Ishikawa (cell line): ENCODE results near the gene EIF4A3.

ENCODE experiments used
- CEBPB ChIP-seq: IDR thresholded peaks from 2 replicates; pipeline ENCODE4 v1.6.1; 2012
- CREB1 ChIP-seq: IDR thresholded peaks from 2 replicates; pipeline ENCODE4 v1.6.1; 2012; ENCODE audit warnings: low read depth
- EGR1 ChIP-seq: IDR thresholded peaks from 2 replicates; pipeline ENCODE4 v1.6.1; 2012
- EP300 ChIP-seq: IDR thresholded peaks from 2 replicates; pipeline ENCODE4 v1.6.1; 2012; ENCODE audit warnings: borderline replicate concordance
- FOXM1 ChIP-seq: IDR thresholded peaks from 2 replicates; pipeline ENCODE4 v1.6.1; 2012; ENCODE audit warnings: low read depth, borderline replicate concordance
- NFIC ChIP-seq: IDR thresholded peaks from 2 replicates; pipeline ENCODE4 v1.6.1; 2012
- RAD21 ChIP-seq: IDR thresholded peaks from 2 replicates; pipeline ENCODE4 v1.6.1; 2012; ENCODE audit warnings: low read depth
- TAF1 ChIP-seq: IDR thresholded peaks from 2 replicates; pipeline ENCODE4 v1.6.1; 2012; ENCODE audit warnings: low read depth, mild to moderate bottlenecking
- TCF12 ChIP-seq: IDR thresholded peaks from 2 replicates; pipeline ENCODE4 v1.6.1; 2012; ENCODE audit warnings: low read depth
- TEAD4 ChIP-seq: IDR thresholded peaks from 2 replicates; pipeline ENCODE4 v1.6.1; 2012
- YY1 ChIP-seq: IDR thresholded peaks from 2 replicates; pipeline ENCODE4 v1.6.1; 2012; ENCODE audit warnings: low read depth
- ZBTB7A ChIP-seq: IDR thresholded peaks from 2 replicates; pipeline ENCODE4 v1.6.1; 2012; ENCODE audit warnings: low read depth
- TF ChIP-seq, protein P1 (sequence below): IDR thresholded peaks from 2 replicates; pipeline ENCODE4 v1.6.1; 2012; ENCODE audit warnings: low read depth, mild to moderate bottlenecking
- TF ChIP-seq, protein P2 (sequence below): IDR thresholded peaks from 2 replicates; pipeline ENCODE4 v1.6.1; 2012
- TF ChIP-seq, protein P3 (sequence below): IDR thresholded peaks from 2 replicates; pipeline ENCODE4 v1.6.1; 2012

Gene EIF4A3

DNA sequence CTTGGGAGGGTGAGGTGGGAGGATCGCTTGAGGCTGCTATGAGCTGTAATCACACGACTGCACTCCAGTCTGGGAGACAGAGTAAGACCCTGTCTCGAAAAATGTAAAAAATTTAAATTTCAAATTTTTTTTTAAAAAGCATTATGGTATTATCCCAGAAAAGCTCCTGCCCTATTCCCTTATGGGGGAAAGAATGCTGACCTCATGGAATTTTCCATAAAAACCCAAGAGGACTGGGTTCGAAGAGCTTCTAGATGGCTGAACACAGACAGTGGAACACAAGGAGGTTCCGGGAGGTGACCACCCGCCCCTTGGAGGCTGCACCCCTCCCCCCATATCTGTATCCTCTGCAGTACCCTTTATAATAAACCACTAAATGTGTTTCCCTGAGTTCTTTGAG lies 4.0 kb downstream of the EIF4A3 start:
- TF ChIP-seq, protein P1, sequence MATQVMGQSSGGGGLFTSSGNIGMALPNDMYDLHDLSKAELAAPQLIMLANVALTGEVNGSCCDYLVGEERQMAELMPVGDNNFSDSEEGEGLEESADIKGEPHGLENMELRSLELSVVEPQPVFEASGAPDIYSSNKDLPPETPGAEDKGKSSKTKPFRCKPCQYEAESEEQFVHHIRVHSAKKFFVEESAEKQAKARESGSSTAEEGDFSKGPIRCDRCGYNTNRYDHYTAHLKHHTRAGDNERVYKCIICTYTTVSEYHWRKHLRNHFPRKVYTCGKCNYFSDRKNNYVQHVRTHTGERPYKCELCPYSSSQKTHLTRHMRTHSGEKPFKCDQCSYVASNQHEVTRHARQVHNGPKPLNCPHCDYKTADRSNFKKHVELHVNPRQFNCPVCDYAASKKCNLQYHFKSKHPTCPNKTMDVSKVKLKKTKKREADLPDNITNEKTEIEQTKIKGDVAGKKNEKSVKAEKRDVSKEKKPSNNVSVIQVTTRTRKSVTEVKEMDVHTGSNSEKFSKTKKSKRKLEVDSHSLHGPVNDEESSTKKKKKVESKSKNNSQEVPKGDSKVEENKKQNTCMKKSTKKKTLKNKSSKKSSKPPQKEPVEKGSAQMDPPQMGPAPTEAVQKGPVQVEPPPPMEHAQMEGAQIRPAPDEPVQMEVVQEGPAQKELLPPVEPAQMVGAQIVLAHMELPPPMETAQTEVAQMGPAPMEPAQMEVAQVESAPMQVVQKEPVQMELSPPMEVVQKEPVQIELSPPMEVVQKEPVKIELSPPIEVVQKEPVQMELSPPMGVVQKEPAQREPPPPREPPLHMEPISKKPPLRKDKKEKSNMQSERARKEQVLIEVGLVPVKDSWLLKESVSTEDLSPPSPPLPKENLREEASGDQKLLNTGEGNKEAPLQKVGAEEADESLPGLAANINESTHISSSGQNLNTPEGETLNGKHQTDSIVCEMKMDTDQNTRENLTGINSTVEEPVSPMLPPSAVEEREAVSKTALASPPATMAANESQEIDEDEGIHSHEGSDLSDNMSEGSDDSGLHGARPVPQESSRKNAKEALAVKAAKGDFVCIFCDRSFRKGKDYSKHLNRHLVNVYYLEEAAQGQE, result no peak
- TF ChIP-seq EGR1 (no peak), TCF12 (no peak), TEAD4 (no peak)

DNA sequence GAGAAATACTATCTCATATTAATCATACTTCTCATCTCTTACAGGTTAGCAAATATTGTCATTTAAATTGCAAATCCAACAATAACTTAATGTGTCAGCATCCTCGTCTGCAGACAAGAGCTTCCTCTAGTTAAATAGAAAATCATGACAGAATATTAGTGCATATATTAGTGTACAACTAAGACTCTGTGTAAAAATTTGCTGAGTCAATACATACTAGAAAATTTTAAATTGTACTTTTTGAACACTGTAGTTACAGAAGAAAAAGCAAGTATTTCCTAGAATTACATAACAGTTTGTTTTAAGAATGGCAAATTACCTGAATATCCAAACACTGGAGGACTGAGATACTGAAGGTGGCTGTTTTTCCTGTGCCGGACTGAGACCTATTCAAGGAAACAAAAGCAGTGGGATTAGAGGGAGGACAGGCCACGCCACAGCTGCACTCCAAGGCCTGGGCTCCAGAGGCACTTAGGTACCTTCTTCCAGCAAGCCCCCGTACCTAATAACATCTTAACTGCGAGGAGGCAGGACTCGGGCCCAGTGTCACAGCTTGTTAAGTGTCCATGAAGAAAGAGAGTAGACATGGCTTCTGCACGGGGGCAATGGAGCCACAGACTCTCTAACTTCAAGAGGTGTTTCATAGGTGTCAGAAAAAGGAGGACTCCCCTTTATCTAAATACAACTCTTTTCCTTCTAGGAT lies 5.3 kb downstream of the EIF4A3 start:
- TF ChIP-seq EP300 (no peak), CEBPB (no peak), ZBTB7A (no peak), TCF12 (no peak), NFIC (no peak), FOXM1 (no peak), CREB1 (no peak), TEAD4 (no peak)
- TF ChIP-seq, protein P1, result no peak

DNA sequence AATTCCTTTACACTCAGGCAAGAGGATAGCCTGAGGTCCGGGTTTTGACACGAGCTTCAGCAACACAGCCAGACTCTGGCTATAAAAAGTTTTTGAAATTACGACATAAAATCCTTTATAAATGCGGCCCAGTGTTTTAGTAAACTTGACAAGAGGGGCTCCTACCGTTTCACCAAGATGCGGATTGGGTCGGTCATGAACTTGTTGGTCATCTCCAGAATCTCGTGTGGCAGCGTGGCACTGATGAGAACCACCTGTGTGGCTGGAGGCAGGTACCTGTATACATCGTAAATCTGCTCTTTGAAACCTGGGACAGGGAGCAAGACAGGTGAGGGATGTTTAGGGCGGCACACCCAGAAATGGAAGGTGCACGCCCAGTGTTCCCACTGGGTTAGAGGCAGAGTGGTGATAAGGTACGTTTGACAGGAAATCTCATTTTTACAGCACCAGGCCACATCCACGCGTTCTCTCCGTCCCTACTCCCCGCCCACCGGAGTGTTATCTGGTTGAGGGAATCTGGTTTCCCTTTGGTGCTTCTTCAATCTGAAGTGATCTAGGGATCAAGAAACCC lies 8.0 kb downstream of the EIF4A3 start:
- TF ChIP-seq, protein P2, sequence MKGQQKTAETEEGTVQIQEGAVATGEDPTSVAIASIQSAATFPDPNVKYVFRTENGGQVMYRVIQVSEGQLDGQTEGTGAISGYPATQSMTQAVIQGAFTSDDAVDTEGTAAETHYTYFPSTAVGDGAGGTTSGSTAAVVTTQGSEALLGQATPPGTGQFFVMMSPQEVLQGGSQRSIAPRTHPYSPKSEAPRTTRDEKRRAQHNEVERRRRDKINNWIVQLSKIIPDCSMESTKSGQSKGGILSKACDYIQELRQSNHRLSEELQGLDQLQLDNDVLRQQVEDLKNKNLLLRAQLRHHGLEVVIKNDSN, result no peak
- TF ChIP-seq CREB1 (no peak), YY1 (no peak), EP300 (no peak), RAD21 (no peak), TAF1 (no peak), TEAD4 (no peak), CEBPB (no peak), TCF12 (no peak)
- TF ChIP-seq, protein P3, sequence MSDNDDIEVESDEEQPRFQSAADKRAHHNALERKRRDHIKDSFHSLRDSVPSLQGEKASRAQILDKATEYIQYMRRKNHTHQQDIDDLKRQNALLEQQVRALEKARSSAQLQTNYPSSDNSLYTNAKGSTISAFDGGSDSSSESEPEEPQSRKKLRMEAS, result no peak

DNA sequence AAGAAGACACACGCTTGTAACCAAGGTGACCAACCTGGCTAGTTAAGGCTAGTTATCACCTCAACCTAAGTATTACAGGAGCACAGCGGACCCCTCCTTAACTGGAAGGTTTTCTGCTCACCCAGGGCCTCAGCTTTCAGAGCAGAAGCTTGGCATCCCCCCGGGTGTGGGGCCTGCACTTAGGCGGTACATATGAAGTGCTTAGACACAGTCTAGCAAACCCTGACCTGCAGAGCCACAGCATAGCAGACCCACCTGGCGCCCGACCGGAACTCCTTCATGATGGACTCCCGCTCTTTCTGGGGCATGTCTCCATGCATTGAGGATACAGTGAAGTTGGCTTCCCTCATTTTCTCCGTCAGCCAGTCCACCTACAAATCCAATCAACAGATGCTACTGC lies 9.8 kb downstream of the EIF4A3 start:
- TF ChIP-seq TEAD4 (no peak), TCF12 (no peak)

DNA sequence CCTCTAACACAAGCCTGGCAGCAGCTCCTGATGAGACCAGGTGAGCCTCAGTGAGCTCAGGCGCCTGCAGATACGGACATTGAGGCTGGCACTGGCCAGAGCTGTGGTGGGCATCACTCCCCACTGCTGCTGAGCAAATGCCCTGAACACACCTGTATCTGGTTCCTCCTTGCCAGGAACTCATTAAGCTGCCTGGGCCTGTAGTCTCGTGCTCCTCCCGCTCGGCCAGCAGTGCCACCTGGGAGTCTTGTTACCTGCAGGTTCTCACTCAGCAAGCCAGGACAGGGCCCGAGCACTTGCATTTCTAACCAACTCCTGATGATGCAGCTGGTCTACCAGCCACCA lies 13.3 kb downstream of the EIF4A3 start:
- TF ChIP-seq, protein P3, result no peak
- no peak for TF ChIP-seq RAD21
- TF ChIP-seq YY1, result no peak

DNA sequence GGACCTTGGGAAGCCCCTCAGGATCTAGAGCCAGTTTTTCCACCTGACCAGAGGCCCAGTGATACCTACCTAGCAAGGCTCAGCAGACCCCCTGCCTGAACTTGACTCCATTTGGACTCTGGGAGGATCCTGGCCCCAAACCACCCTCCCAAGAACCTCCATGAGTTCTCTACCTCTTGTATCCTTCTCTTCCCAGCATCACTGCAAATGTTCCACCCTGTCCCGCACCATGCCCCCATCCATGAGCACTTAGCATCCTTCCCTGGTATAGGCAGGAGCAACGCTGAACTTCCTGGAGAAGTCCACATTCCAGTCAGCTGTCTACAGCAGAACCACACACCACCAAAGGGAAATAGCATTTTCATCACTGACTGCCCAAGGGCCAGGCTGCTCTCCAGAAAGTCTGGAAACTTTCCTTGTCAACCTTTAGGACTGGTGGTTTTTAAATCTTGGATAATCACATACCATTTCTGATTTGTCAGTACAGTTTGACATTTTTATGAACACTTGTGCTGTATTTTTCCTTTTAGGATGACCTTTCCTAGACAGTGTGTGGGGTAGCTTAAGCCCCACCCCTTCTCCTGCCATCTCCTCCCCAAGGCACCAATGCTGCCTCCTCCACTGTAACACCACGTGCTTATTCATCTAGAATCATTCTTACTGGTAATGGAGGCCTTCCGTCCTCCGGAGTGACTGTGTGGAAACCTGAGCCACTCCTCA lies 13.9 kb downstream of the EIF4A3 start:
- no peak for TF ChIP-seq YY1
- TF ChIP-seq, protein P2, result no peak
- TF ChIP-seq FOXM1, result no peak
- TF ChIP-seq CEBPB, result no peak
- no peak for TF ChIP-seq CREB1
- no peak for TF ChIP-seq TEAD4
- no peak for TF ChIP-seq TAF1
- TF ChIP-seq TCF12, result no peak
- TF ChIP-seq, protein P3, result no peak
- no peak for TF ChIP-seq EP300
- TF ChIP-seq NFIC, result no peak
- no peak for TF ChIP-seq RAD21
- no peak for TF ChIP-seq ZBTB7A
- no peak for TF ChIP-seq EGR1
- TF ChIP-seq, protein P1, result no peak
